GM21619 (cell line): ENCODE measurements around the gene EIF3C.
"Not testable (repeated sequence)": the region's sequence is repeated elsewhere in the genome, so short reads cannot be mapped to it uniquely, and the experiment has no call there.

Experiments used
- ATAC-seq: cut with Tn5 transposase; IDR thresholded peaks from one replicate; pipeline ENCODE4 v1.9.1; 2021; ENCODE audit not compliant: unreplicated experiment

EIF3C gene

GRCh38 chr16:28746618-28747350 is 35.5 kb downstream of the EIF3C start:
- ATAC-seq, result not testable (repeated sequence)

GRCh38 chr16:28749997-28750465 is 38.8 kb downstream of the EIF3C start:
- peak; percentile 86 for ATAC-seq

- peak; percentile 33 for ATAC-seq
These were observed 39.3 kb downstream of the EIF3C start for GRCh38 chr16:28750469-28751067.

- not testable (repeated sequence) for ATAC-seq
These were observed 40.2 kb downstream of the EIF3C start, which contains the start of gene NPIPB9 for GRCh38 chr16:28751487-28751886. Gene NPIPB9 (plus strand): TSS chr16:28751787.

DNA sequence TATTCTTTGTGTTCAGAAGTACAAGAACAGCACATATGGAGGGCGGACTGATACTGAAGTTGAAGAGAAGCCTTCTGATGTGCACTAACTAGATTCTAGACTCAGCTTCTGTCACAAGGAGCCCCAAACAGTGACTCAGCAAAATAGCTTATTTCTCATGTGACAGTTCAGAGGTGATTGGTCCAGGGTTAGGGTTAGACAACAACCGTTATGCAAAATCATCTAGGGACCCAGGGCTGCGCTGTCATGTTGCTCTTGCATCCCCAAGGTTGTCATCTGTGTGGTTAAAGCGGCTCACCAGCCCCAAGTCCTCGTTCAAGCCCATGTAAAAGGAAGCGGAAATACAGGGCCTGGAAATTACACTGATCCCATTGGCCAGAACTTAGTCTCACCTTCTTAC is 70.4 kb downstream of the EIF3C start:
- not testable (repeated sequence) for ATAC-seq

DNA sequence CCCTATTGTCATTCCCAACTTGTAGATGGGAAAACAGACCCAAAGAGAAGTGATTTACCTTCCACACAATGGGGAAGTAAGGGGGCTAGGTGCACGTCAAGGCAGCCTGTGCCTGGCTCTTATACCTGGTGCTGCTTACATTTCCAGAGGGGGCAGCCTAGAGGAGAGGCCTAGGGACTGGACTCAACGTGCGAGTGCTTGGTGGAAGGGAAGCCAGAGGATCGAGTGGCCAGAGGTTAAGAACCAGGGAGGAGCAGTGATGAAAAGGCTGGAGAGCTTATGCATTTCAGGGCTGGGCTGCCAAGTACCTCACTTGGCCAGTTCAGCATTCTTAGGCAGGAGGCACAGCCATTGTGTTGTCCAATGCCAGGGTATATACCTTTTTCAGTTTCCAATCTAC is 71.1 kb downstream of the EIF3C start:
- not testable (repeated sequence) for ATAC-seq
